ENCODE measurements around the gene KCNJ6. TPM values are rescaled to one million over a fixed set of nuclear protein-coding genes. Genes with fewer than 3 reads are reported as not detected.
A peak's percentile ranks its signal among the peaks of the same experiment; 100 is the strongest.

Gene KCNJ6
- total RNA-seq, 1 donor from 2014 or later: not detected

GRCh38 chr21:37587635-37588177 lies 328.6 kb downstream of the KCNJ6 start:
- Histone ChIP-seq H3K9me3 (no peaks in the 10 kb centered on the region), H3K27ac (no peak overlapping the region), H3K4me3 (no peak overlapping the region), H3K4me1 (no peaks in the 10 kb centered on the region), H3K27me3 (no peaks in the 10 kb centered on the region), H3K36me3 (no peaks in the 10 kb centered on the region)
- intact Hi-C loops (cut with DNase I): no loop called here
- no peak for TF ChIP-seq POLR2AphosphoS5 (IDR thresholded peaks at IDR 0.05; ENCODE audit: insufficient read depth in 1 of 2, low read depth in 1 of 2)
- TF ChIP-seq CTCF (IDR thresholded peaks at IDR 0.05): no peak
- no peak for TF ChIP-seq POLR2A (IDR thresholded peaks at IDR 0.05)
- no peak for DNase-seq (ENCODE audit: extremely low spot score in 2 of 2)

- no peaks in the 10 kb centered on the region for H3K9me3 ChIP-seq
- TF ChIP-seq POLR2A (IDR thresholded peaks at IDR 0.05) (no peak), CTCF (IDR thresholded peaks at IDR 0.05) (no peak), POLR2AphosphoS5 (IDR thresholded peaks at IDR 0.05; ENCODE audit: insufficient read depth in 1 of 2, low read depth in 1 of 2) (no peak)
Measured at GRCh38 chr21:37587203-37587602, 329.1 kb downstream of the KCNJ6 start.

GRCh38 chr21:37582590-37582989 lies 333.7 kb downstream of the KCNJ6 start:
- Histone ChIP-seq H3K9me3 (peaks cover 5% of the 10 kb centered on the region), H3K4me1 (no peaks in the 10 kb centered on the region), H3K36me3 (no peaks in the 10 kb centered on the region), H3K27ac (no peak overlapping the region), H3K27me3 (no peaks in the 10 kb centered on the region), H3K4me3 (no peak overlapping the region)
- intact Hi-C loops (cut with DNase I): no loop called here
- TF ChIP-seq POLR2AphosphoS5 (IDR thresholded peaks at IDR 0.05; ENCODE audit: insufficient read depth in 1 of 2, low read depth in 1 of 2): no peak
- no peak for TF ChIP-seq POLR2A (IDR thresholded peaks at IDR 0.05)
- peak in 2 of 3 experiments; percentile 22 to 25 for TF ChIP-seq CTCF (IDR thresholded peaks at IDR 0.05)
- no peak for DNase-seq (ENCODE audit: extremely low spot score in 2 of 2)

More at GRCh38 chr21:37587203-37587602, 329.1 kb downstream of the KCNJ6 start:
- Histone ChIP-seq H3K4me1 (no peaks in the 10 kb centered on the region), H3K27me3 (no peaks in the 10 kb centered on the region), H3K4me3 (no peak overlapping the region), H3K36me3 (no peaks in the 10 kb centered on the region), H3K27ac (no peak overlapping the region)
- intact Hi-C loops (cut with DNase I): no loop called here
- peak in 1 of 2 donors; percentile 20 for DNase-seq (ENCODE audit: extremely low spot score in 2 of 2)

- DNase-seq (ENCODE audit: extremely low spot score in 2 of 2): no peak
Measured at GRCh38 chr21:37580666-37581065, 335.6 kb downstream of the KCNJ6 start.

More at GRCh38 chr21:37580666-37581065, 335.6 kb downstream of the KCNJ6 start:
- Histone ChIP-seq H3K27me3 (no peaks in the 10 kb centered on the region), H3K4me3 (no peak overlapping the region), H3K27ac (no peak overlapping the region), H3K9me3 (peaks cover 5% of the 10 kb centered on the region), H3K4me1 (no peaks in the 10 kb centered on the region), H3K36me3 (no peaks in the 10 kb centered on the region)
- intact Hi-C loops (cut with DNase I): no loop called here
- TF ChIP-seq CTCF (IDR thresholded peaks at IDR 0.05): no peak
- TF ChIP-seq POLR2A (IDR thresholded peaks at IDR 0.05): no peak
- TF ChIP-seq POLR2AphosphoS5 (IDR thresholded peaks at IDR 0.05; ENCODE audit: insufficient read depth in 1 of 2, low read depth in 1 of 2): no peak
